Calu3 (cell line): ENCODE results near the gene SARM1. TPM values are rescaled to one million over a fixed set of nuclear protein-coding genes. Genes with fewer than 3 reads are reported as not detected.

Experiments
- BruUV-seq: library from RNA; stranded (reverse); fragments of 400-500 nt; replicated peaks from 2 replicates; lab custom pipeline; 2021; lab: Mats Ljungman, UMichigan
- CTCF ChIA-PET: fragments of 300-600 bp; sonication (Branson Sonifier 250); formaldehyde crosslinking; loops from one replicate; lab custom pipeline; 2022; ENCODE audit warnings: antibody characterized with exemption; lab: Charles Lee
- DNase-seq: peaks from one replicate; pipeline ENCODE4 v3.0.0; 2022
- H3K27ac Mint-ChIP-seq: one replicate; pipeline ENCODE4 v1.8.0; 2022; ENCODE audit warnings: mixed read lengths; ENCODE audit not compliant: unreplicated experiment
- H3K27me3 Mint-ChIP-seq: one replicate; pipeline ENCODE4 v1.8.0; 2022; ENCODE audit warnings: mixed read lengths; ENCODE audit not compliant: unreplicated experiment
- H3K36me3 Mint-ChIP-seq: one replicate; pipeline ENCODE4 v1.8.0; 2022; ENCODE audit warnings: mild to moderate bottlenecking, moderate library complexity, mixed read lengths; ENCODE audit not compliant: insufficient read depth, unreplicated experiment
- H3K4me1 Mint-ChIP-seq: one replicate; pipeline ENCODE4 v1.8.0; 2022; ENCODE audit warnings: mild to moderate bottlenecking, low read depth, mixed read lengths; ENCODE audit not compliant: unreplicated experiment
- H3K4me3 Mint-ChIP-seq: one replicate; pipeline ENCODE4 v1.8.0; 2022; ENCODE audit warnings: mild to moderate bottlenecking, low read depth, moderate library complexity, mixed read lengths; ENCODE audit not compliant: unreplicated experiment
- H3K9me3 Mint-ChIP-seq: one replicate; pipeline ENCODE4 v1.8.0; 2022; ENCODE audit warnings: low read depth, mixed read lengths; ENCODE audit not compliant: unreplicated experiment
- intact Hi-C: fragments of 100-400 bp; cut with micrococcal nuclease; formaldehyde crosslinking; loops from one replicate; pipeline ENCODE4 v1.10.0; 2022; ENCODE audit not compliant: unreplicated experiment
- total RNA-seq: library from RNA; stranded (reverse); gene quantifications from 2 replicates; pipeline ENCODE4 v1.2.3, GENCODE V29; 2022
- TF ChIP-seq, protein P1 (sequence below): fragments of 200-600 bp; IDR thresholded peaks from one replicate; pipeline ENCODE4 v1.8.0; 2022; ENCODE audit warnings: antibody characterized with exemption; ENCODE audit not compliant: unreplicated experiment

SARM1 gene
- total RNA-seq, 1 experiment from 2014 or later, result 8.1 TPM

GRCh38 chr17:28369684-28370034 lies 1.8 kb upstream of the SARM1 start:
- H3K4me3 Mint-ChIP-seq, result no peak overlapping the region
- TF ChIP-seq, protein P1, sequence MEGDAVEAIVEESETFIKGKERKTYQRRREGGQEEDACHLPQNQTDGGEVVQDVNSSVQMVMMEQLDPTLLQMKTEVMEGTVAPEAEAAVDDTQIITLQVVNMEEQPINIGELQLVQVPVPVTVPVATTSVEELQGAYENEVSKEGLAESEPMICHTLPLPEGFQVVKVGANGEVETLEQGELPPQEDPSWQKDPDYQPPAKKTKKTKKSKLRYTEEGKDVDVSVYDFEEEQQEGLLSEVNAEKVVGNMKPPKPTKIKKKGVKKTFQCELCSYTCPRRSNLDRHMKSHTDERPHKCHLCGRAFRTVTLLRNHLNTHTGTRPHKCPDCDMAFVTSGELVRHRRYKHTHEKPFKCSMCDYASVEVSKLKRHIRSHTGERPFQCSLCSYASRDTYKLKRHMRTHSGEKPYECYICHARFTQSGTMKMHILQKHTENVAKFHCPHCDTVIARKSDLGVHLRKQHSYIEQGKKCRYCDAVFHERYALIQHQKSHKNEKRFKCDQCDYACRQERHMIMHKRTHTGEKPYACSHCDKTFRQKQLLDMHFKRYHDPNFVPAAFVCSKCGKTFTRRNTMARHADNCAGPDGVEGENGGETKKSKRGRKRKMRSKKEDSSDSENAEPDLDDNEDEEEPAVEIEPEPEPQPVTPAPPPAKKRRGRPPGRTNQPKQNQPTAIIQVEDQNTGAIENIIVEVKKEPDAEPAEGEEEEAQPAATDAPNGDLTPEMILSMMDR, result no peak
- CTCF ChIA-PET, result no interaction called here
- DNase-seq, result no peak
- no peak overlapping the region for H3K27ac Mint-ChIP-seq
- no peaks in the 10 kb centered on the region for H3K9me3 Mint-ChIP-seq
- intact Hi-C loops, result loop anchor here (5.0 kb wide), 1 partner anchor 48 kb away; no protein-coding TSS in a partner anchor
- peaks cover 14% of the 10 kb centered on the region for H3K4me1 Mint-ChIP-seq
- peaks cover 14% of the 10 kb centered on the region for H3K36me3 Mint-ChIP-seq
- peaks cover 12% of the 10 kb centered on the region for H3K27me3 Mint-ChIP-seq
- BruUV-seq, result no TSS peak

- Mint-ChIP-seq H3K4me1 (peaks cover 14% of the 10 kb centered on the region), H3K9me3 (no peaks in the 10 kb centered on the region), H3K4me3 (peak within 1 kb of the TSS; percentile 65), H3K36me3 (peaks cover 14% of the 10 kb centered on the region), H3K27me3 (peaks cover 12% of the 10 kb centered on the region), H3K27ac (peak within 1 kb of the TSS; percentile 61)
- intact Hi-C loops, result loop anchor here (5.0 kb wide), 1 partner anchor 47 kb away; no protein-coding TSS in a partner anchor
- CTCF ChIA-PET, result interaction anchor here (0.6 kb wide), 2 partner anchors 58 to 163 kb away, joined by 3 read pairs; no protein-coding TSS in a partner anchor
- DNase-seq, result peak; percentile 22
- no TSS peak for BruUV-seq
- TF ChIP-seq, protein P1, result no peak
Observed at GRCh38 chr17:28370035-28370743, 1.3 kb upstream of the SARM1 start, which contains the start of gene VTN. Gene VTN (minus strand): TSS chr17:28370307. CDS start chr17:28370203, 104 bp downstream.

DNA sequence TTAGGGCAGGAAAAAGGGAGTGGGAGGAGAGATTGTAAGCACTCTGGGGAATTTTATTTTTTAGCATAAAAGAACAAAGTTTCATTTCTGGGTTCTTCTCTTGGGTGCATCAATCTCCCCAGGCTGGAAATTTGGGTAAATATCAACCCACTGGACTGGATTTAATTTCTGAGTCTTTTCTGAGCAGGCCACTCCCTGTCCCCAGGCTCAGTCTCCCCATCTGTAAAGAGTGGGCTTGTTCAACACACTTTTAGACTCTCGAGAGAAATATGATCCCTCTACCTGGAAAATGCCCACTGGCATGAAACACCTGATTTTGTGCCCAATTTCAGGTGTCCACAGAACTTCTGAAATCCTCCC lies 770 bp upstream of the SARM1 start:
- H3K4me1 Mint-ChIP-seq, result peaks cover 14% of the 10 kb centered on the region
- H3K27me3 Mint-ChIP-seq, result peaks cover 12% of the 10 kb centered on the region
- H3K36me3 Mint-ChIP-seq, result peaks cover 14% of the 10 kb centered on the region
- TF ChIP-seq, protein P1, result no peak
- no peak for DNase-seq
- intact Hi-C loops, result loop anchor here (5.0 kb wide), 1 partner anchor 47 kb away; no protein-coding TSS in a partner anchor
- CTCF ChIA-PET, result interaction anchor here (0.6 kb wide), 2 partner anchors 59 to 163 kb away, joined by 3 read pairs; no protein-coding TSS in a partner anchor
- no peaks in the 10 kb centered on the region for H3K9me3 Mint-ChIP-seq
- H3K4me3 Mint-ChIP-seq, result peak overlapping the region; percentile 65
- no peak overlapping the region for H3K27ac Mint-ChIP-seq
- BruUV-seq, result no TSS peak

- H3K4me1 Mint-ChIP-seq, result peaks cover 14% of the 10 kb centered on the region
- peaks cover 14% of the 10 kb centered on the region for H3K36me3 Mint-ChIP-seq
- BruUV-seq, result no TSS peak
- H3K4me3 Mint-ChIP-seq, result peak overlapping the region; percentile 65
- peaks cover 12% of the 10 kb centered on the region for H3K27me3 Mint-ChIP-seq
- no peaks in the 10 kb centered on the region for H3K9me3 Mint-ChIP-seq
- DNase-seq, result no peak
- CTCF ChIA-PET, result no interaction called here
- intact Hi-C loops, result loop anchor here (1.0 to 5.0 kb wide), 2 partner anchors 8 to 45 kb away; no protein-coding TSS in a partner anchor
- TF ChIP-seq, protein P1, result no peak
- H3K27ac Mint-ChIP-seq, result no peak overlapping the region
Observed at GRCh38 chr17:28372203-28372944, 880 bp downstream of the SARM1 start.
